ENCODE data around the gene ADARB1. TPM values are rescaled to one million over a fixed set of nuclear protein-coding genes. Genes with fewer than 3 reads are reported as not detected.

Gene ADARB1
- total and polyA plus RNA-seq, 12 donors, result 7.2 to 21.6 (median 16.1) TPM

- Histone ChIP-seq H3K27me3 (no peaks in the 10 kb centered on the region), H3K36me3 (replicated peaks in 1 of 2) (no peaks in the 10 kb centered on the region), H3K27ac (peak overlapping the region in 4 of 5 donors; percentile 37 to 92 (median 58)), H3K4me1 (replicated peaks in 1 of 2) (peaks cover 0 to 20% of the 10 kb centered on the region in 2 donors), H3K9me3 (replicated peaks in 1 of 3) (peaks cover 0 to 4% (median 0%) of the 10 kb centered on the region in 3 donors), H3K4me3 (no peak overlapping the region)
- no peak for TF ChIP-seq CTCF (IDR thresholded peaks at IDR 0.05)
- TF ChIP-seq POLR2A (IDR thresholded peaks at IDR 0.05), result no peak
- DNase-seq, result peak in 5 of 7 donors; percentile 33 to 72 (median 48)
- WGBS, 4 donors, result 52 to 72% (median 61%) methylated on average over 18 to 35 of the region's 35 CpGs
- intact Hi-C loops (cut with DNase I), result no loop called here
Measured at GRCh38 chr21:45032977-45033710, 41.2 kb upstream of the ADARB1 start.

- intact Hi-C loops (cut with DNase I), result no loop called here
- Histone ChIP-seq H3K4me3 (no peak overlapping the region), H3K9me3 (replicated peaks in 1 of 3) (peaks cover 0 to 4% (median 0%) of the 10 kb centered on the region in 3 donors), H3K4me1 (replicated peaks in 1 of 2) (peaks cover 0 to 21% of the 10 kb centered on the region in 2 donors), H3K27me3 (no peaks in the 10 kb centered on the region), H3K36me3 (replicated peaks in 1 of 2) (no peaks in the 10 kb centered on the region), H3K27ac (peak overlapping the region in 3 of 5 donors; percentile 52 to 92 (median 70))
- TF ChIP-seq CTCF (IDR thresholded peaks at IDR 0.05), result no peak
- TF ChIP-seq POLR2A (IDR thresholded peaks at IDR 0.05), result no peak
- peak in 2 of 7 donors; percentile 20 to 33 for DNase-seq
- 60 to 71% (median 68%) methylated on average over 21 of the region's 21 CpGs for WGBS, 4 donors
Measured at GRCh38 chr21:45033791-45034555, 40.4 kb upstream of the ADARB1 start.

GRCh38 chr21:45034556-45035476 lies 39.6 kb upstream of the ADARB1 start:
- intact Hi-C loops (cut with DNase I), result no loop called here
- H3K27ac ChIP-seq, result peak overlapping the region in 2 of 5 donors; percentile 60 to 92
- no peak for DNase-seq
- H3K4me1 ChIP-seq (replicated peaks in 1 of 2), result peaks cover 0 to 30% of the 10 kb centered on the region in 2 donors
- no peak overlapping the region for H3K4me3 ChIP-seq
- WGBS, 4 donors, result 88 to 91% (median 90%) methylated on average over 21 to 23 of the region's 23 CpGs
- H3K9me3 ChIP-seq (replicated peaks in 1 of 3), result peaks cover 0 to 4% (median 0%) of the 10 kb centered on the region in 3 donors
- H3K36me3 ChIP-seq (replicated peaks in 1 of 2), result no peaks in the 10 kb centered on the region
- H3K27me3 ChIP-seq, result no peaks in the 10 kb centered on the region
- TF ChIP-seq POLR2A (IDR thresholded peaks at IDR 0.05), result no peak
- no peak for TF ChIP-seq CTCF (IDR thresholded peaks at IDR 0.05)
